ENCODE results near the gene KRT6C.

GRCh38 chr12:52435659-52435999 is 38.0 kb downstream of the KRT6C start:
- TF ChIP-seq EZH2 (IDR thresholded peaks at IDR 0.05; ENCODE audit: insufficient read depth, poor library complexity, severe bottlenecking), result no peak
- TF ChIP-seq EZH2phosphoT487 (IDR thresholded peaks at IDR 0.05; ENCODE audit: insufficient read depth, low read depth), result no peak
